Measurements from ENCODE around the gene EPB41L1. TPM values are rescaled to one million over a fixed set of nuclear protein-coding genes. Genes with fewer than 3 reads are reported as not detected.

The EPB41L1 gene
- total RNA-seq, 1 donor from 2014 or later = 54.8 TPM

GRCh38 chr20:36255445-36255844 lies 100.9 kb downstream of the EPB41L1 start:
- intact Hi-C loops (cut with DNase I) = no loop called here
- Histone ChIP-seq H3K9me3 (no peaks in the 10 kb centered on the region), H3K4me3 (no peak overlapping the region), H3K36me3 (peaks cover 0 to 20% of the 10 kb centered on the region in 2 donors), H3K4me1 (peaks cover 16% of the 10 kb centered on the region), H3K27me3 (no peaks in the 10 kb centered on the region), H3K27ac (no peak overlapping the region)
- no peak for TF ChIP-seq POLR2A (IDR thresholded peaks at IDR 0.05)
- TF ChIP-seq CTCF (IDR thresholded peaks at IDR 0.05) = no peak
- TF ChIP-seq POLR2AphosphoS5 (IDR thresholded peaks at IDR 0.05; ENCODE audit: insufficient read depth in 1 of 2, low read depth in 1 of 2) = no peak
- DNase-seq (ENCODE audit: extremely low spot score in 2 of 2) = peak in 1 of 2 donors; percentile 82

GRCh38 chr20:36259177-36260061 lies 104.9 kb downstream of the EPB41L1 start:
- Histone ChIP-seq H3K4me1 (no peaks in the 10 kb centered on the region), H3K9me3 (no peaks in the 10 kb centered on the region), H3K27me3 (no peaks in the 10 kb centered on the region), H3K36me3 (peaks cover 0 to 20% of the 10 kb centered on the region in 2 donors), H3K4me3 (no peak overlapping the region), H3K27ac (no peak overlapping the region)
- TF ChIP-seq POLR2A (IDR thresholded peaks at IDR 0.05) (no peak), POLR2AphosphoS5 (IDR thresholded peaks at IDR 0.05; ENCODE audit: insufficient read depth in 1 of 2, low read depth in 1 of 2) (no peak), CTCF (IDR thresholded peaks at IDR 0.05) (no peak)
- intact Hi-C loops (cut with DNase I) = no loop called here
- DNase-seq (ENCODE audit: extremely low spot score in 2 of 2) = no peak

GRCh38 chr20:36260316-36260715 lies 105.8 kb downstream of the EPB41L1 start:
- peaks cover 0 to 17% of the 10 kb centered on the region in 2 donors for H3K36me3 ChIP-seq
- no peak overlapping the region for H3K27ac ChIP-seq
- H3K27me3 ChIP-seq = no peaks in the 10 kb centered on the region
- H3K4me3 ChIP-seq = no peak overlapping the region
- intact Hi-C loops (cut with DNase I) = no loop called here
- TF ChIP-seq POLR2A (IDR thresholded peaks at IDR 0.05) = no peak
- H3K9me3 ChIP-seq = no peaks in the 10 kb centered on the region
- no peaks in the 10 kb centered on the region for H3K4me1 ChIP-seq
- no peak for DNase-seq (ENCODE audit: extremely low spot score in 2 of 2)

GRCh38 chr20:36261389-36262105 lies 107.0 kb downstream of the EPB41L1 start:
- Histone ChIP-seq H3K4me3 (no peak overlapping the region), H3K4me1 (no peaks in the 10 kb centered on the region), H3K9me3 (no peaks in the 10 kb centered on the region), H3K27me3 (no peaks in the 10 kb centered on the region), H3K36me3 (peaks cover 0 to 5% of the 10 kb centered on the region in 2 donors), H3K27ac (no peak overlapping the region)
- intact Hi-C loops (cut with DNase I) = no loop called here
- TF ChIP-seq POLR2A (IDR thresholded peaks at IDR 0.05) = no peak
- no peak for TF ChIP-seq POLR2AphosphoS5 (IDR thresholded peaks at IDR 0.05; ENCODE audit: insufficient read depth in 1 of 2, low read depth in 1 of 2)
- no peak for TF ChIP-seq CTCF (IDR thresholded peaks at IDR 0.05)
- no peak for DNase-seq (ENCODE audit: extremely low spot score in 2 of 2)

GRCh38 chr20:36262440-36262839 lies 107.9 kb downstream of the EPB41L1 start:
- H3K4me3 ChIP-seq = no peak overlapping the region
- no peaks in the 10 kb centered on the region for H3K27me3 ChIP-seq
- no peak for TF ChIP-seq POLR2AphosphoS5 (IDR thresholded peaks at IDR 0.05; ENCODE audit: insufficient read depth in 1 of 2, low read depth in 1 of 2)
- TF ChIP-seq POLR2A (IDR thresholded peaks at IDR 0.05) = no peak
- no peak for TF ChIP-seq CTCF (IDR thresholded peaks at IDR 0.05)
- H3K4me1 ChIP-seq = no peaks in the 10 kb centered on the region
- no peak for DNase-seq (ENCODE audit: extremely low spot score in 2 of 2)
- no peaks in the 10 kb centered on the region for H3K9me3 ChIP-seq
- no peaks in the 10 kb centered on the region for H3K36me3 ChIP-seq
- intact Hi-C loops (cut with DNase I) = no loop called here
- H3K27ac ChIP-seq = no peak overlapping the region

All from vagina (tissue), 2 donors.